ENCODE results near the gene MEI4.
A peak's percentile ranks its signal among the peaks of the same experiment; 100 is the strongest.

The MEI4 gene

DNA sequence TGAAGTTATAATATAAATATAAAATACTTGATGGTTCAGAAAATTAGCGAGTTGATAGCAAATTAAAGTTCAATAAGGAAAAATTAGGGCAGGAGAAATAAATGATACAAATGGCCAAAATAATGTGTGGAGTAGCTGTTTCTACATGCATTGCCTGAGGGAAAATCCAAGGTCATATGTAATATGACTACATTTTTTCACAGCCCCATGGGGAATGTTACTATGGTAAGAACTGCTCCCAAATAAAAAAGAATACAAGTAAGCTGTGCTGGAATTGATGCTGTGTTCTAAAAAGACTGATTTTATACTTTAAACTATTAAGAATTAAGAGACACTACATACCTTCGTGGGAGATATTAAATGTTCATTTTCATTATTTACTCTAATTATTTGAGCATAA lies 34.1 kb downstream of the MEI4 start:
- TF ChIP-seq, protein P1, sequence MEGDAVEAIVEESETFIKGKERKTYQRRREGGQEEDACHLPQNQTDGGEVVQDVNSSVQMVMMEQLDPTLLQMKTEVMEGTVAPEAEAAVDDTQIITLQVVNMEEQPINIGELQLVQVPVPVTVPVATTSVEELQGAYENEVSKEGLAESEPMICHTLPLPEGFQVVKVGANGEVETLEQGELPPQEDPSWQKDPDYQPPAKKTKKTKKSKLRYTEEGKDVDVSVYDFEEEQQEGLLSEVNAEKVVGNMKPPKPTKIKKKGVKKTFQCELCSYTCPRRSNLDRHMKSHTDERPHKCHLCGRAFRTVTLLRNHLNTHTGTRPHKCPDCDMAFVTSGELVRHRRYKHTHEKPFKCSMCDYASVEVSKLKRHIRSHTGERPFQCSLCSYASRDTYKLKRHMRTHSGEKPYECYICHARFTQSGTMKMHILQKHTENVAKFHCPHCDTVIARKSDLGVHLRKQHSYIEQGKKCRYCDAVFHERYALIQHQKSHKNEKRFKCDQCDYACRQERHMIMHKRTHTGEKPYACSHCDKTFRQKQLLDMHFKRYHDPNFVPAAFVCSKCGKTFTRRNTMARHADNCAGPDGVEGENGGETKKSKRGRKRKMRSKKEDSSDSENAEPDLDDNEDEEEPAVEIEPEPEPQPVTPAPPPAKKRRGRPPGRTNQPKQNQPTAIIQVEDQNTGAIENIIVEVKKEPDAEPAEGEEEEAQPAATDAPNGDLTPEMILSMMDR (IDR thresholded peaks at IDR 0.05), result no peak

DNA sequence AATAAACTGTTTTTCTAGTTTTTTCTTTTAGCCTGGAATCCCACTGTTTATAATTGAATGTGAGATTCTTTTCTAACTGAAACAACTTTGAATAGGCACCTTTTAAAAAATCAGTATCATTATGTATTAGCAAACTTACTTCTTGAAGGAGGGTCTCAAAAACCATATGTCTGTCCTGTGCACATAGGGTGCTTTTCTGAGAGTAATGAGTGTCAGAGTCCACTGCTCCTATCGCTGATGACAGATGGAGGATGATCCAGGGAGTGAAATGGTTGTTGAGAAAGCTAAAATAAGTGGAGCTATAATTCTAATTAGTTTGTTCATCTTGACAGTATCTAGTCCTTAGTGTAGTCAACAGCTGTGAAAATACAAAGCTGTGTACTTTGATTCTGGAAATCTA lies 35.8 kb downstream of the MEI4 start:
- TF ChIP-seq, protein P1 (IDR thresholded peaks at IDR 0.05), result no peak

DNA sequence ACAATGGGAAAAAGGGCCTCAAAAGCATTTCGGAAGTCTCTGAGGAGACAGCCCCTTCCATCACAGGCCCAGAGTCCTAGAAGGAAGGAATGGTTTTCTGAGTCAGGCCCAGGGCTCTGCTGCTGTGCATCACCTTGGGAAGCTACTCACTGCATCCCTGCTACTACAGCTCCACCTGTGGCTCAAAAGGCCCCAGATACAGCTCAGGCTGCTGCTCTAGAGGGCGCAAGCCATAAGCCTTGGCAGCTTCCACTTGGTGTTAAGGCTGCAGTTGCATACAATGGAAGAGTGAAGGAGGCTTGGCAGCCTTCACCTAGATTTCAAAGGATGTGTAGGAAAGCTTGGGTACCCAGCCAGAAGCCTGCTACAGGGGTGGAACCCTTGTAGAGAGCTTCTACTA lies 54.8 kb downstream of the MEI4 start:
- TF ChIP-seq, protein P1 (IDR thresholded peaks at IDR 0.05), result no peak

DNA sequence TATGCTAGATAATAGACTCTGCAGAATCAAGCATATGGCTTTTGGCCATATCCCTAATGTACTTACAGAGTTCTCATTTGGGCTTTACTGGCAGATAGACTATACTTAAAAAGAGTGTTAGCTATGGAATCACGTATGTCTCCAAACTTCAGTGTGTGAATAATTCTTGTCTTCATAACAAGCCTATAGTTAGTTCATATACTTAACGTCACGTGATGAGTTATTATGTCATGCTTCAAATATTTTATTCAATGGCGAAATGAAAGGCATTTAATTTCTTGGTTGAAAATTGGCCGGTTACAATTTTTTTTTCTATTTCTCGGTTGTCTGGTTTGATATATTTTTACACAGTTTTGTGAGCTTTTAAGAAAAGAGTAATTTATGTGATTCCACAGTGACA lies 62.7 kb downstream of the MEI4 start:
- TF ChIP-seq, protein P1 (IDR thresholded peaks at IDR 0.05), result no peak

DNA sequence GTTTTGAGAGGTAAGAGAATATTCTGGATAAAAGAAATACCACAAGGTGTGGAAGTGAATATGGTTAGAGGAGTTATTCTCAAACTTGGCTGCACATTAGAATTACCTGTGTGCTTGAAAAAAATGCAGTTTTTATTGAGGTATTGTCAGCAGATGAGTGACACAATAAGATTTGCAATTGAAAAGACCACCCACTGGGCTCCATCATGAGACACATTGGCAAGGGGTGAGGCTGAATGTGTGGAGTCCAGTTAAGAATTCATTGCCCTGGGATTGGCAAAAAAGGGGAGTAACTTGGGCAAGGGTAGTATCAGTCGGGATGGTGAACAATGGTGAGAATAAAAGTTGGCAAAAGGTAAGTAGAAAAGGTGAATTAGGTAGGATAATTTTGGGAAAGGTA lies 63.5 kb downstream of the MEI4 start:
- TF ChIP-seq, protein P1 (IDR thresholded peaks at IDR 0.05), result no peak

DNA sequence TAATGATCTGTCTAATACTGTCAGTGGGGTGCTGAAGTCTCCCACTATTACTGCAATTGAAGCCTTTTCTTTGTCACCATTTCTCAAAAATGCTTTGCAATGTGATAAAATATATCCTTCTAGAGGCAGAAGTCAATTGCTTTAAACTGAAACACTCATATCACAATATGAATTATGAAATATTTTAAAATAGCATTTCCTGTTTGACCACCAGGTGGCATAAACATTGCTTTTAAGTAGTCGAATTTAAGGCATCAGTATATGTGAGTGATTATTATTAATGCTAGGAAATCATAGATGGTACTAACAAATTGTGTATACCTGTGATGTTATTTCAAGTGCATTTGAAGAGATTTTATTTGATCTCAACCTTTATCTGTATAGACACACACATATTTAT lies 87.5 kb downstream of the MEI4 start:
- TF ChIP-seq, protein P1 (IDR thresholded peaks at IDR 0.05), result peak; percentile 54

DNA sequence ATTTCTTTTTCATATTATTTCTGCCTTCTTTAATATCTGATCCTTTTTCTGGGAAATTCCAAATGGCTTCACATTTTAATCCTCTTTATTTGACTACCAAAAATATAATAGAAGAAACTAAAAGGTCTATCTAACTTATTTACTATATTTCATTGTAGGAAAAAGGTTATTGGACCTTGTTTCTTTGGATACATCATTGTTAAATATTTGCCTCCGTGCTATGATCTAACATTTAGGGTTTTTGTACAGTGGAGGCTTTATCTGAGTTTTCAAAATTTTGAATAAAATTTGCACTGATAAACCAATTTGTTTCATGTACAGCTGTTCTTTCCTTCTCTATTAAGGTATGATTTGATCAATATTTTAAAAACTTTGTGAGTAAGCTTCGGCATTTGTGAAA lies 109.5 kb downstream of the MEI4 start:
- TF ChIP-seq, protein P1 (IDR thresholded peaks at IDR 0.05), result no peak

DNA sequence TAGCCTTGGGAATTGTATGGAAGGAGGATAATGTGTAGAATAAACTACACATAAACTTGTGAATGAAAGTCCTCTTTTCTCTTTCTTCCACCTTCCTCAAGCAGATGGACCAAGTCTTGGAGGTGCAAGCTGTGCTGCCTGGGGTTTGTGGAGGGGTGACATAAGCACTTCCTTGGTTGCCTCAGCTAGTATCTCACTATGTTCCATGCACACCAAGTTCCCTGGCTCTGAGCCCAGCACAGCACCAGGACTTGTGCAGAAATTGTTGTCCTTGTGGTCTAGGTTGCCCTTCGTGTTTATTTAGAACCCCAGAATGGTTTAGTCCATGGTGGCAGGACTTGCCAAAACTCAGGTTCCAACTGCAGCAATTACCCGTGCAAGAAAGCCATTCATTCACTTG lies 110.3 kb downstream of the MEI4 start:
- TF ChIP-seq, protein P1 (IDR thresholded peaks at IDR 0.05), result no peak
